HG02870 (cell line): Measurements from ENCODE around the gene NEU4.
"Not testable (repeated sequence)": the region's sequence is repeated elsewhere in the genome, so short reads cannot be mapped to it uniquely, and the experiment has no call there.

Experiments
- ATAC-seq: cut with Tn5 transposase; IDR thresholded peaks from one replicate; pipeline ENCODE4 v1.9.1; 2021; ENCODE audit warnings: mild to moderate bottlenecking, moderate library complexity; ENCODE audit not compliant: unreplicated experiment

NEU4 gene

DNA sequence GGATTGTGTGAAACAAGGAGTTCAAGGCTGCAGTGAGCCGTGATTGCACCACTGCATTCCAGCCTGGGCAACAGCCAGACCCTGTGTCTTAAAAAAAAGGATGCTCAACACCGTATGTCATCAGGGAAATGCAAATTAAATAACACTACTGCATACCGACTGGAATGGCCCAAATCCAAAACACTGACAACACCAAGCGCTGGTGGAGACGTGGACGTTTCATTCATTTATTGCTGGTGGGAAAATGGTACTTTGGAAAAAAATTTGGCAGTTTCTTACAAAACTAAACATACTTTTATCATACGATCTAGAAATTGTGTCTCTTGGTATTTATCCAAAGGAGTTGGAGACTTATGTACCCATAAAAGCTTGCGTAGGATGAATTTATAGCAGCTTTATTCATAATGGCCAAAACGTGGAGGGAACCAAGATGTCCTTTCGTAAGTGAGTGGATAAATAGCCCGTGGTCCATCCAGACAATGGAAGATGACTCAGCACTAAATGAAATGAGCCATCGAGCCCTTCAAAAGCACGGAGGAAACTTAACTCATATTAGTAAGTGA, 24.2 kb downstream of the NEU4 start:
- no peak for ATAC-seq

- ATAC-seq = not testable (repeated sequence)
These were observed 24.9 kb downstream of the NEU4 start for GRCh38 chr2:241833756-241834526.

DNA sequence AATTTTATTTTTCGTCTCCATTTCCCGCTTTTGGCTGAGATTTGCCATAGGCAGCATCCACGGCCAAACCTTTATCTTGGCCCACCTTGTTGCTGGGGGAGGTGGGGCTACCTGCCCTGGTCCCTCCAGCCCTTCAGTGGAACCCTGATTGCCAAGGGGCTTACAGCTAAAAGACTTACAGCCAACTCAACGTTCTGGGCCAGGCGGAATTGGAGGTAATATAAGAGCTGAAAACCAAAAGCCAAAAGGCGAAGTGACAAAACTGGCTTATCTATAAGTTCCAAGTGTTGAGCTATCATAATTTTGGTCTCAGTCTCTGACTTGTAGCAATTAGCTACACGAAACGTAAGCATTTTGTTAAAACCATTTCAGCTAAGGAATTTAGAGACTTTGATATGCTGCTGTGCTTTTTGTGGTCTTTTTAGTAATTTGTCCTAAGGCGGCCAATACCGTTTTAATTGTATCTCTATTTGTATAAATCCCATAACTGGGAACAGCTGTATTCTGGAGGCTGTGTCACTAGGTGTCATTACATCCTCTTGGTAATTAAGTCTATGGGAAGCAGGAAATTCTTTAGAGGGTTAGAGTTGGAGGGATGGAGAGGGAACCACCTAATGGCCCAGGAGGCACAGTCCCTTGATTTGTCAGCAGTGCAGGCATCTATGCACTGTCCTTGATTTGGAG, 25.7 kb downstream of the NEU4 start:
- ATAC-seq = no peak

- ATAC-seq = no peak
These were observed 26.6 kb downstream of the NEU4 start for GRCh38 chr2:241835611-241836010.

- no peak for ATAC-seq
These were observed 27.3 kb downstream of the NEU4 start for GRCh38 chr2:241836292-241836691.

DNA sequence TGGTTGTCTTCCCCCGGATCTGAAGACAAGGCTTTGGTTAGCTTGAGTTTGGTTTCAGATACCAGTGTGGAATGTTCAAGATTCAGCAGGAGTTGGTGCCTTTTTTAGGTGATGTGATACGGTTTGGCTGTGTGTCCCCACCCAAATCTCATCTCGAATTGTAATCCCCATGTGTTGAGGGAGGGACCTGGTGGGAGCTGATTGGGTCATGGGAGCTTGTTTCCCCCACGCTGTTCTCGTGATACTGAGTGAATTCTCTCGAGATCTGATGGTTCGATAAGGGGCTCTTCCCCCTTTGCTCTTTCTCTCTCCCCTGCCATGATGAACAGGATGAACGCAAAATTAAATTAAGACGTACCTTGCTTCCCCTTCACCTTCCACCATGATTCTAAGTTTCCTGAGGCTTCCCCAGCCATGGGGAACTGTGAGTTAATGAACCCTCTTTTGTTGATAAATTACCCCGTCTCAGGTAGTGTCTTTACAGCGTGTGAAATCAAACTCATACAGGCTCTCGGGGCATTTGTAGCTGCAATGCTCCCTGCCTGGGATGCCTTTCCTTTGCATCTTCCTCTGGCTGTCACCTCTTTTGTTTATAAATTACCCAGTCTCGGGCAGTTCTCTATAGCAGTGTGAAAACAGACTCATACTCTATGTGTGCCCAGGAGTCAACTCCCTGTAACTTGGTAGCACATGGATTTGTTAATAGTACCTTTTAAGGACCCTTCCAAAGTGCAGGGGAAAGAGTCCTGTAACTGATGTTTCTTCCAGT, 28.4 kb downstream of the NEU4 start:
- no peak for ATAC-seq

DNA sequence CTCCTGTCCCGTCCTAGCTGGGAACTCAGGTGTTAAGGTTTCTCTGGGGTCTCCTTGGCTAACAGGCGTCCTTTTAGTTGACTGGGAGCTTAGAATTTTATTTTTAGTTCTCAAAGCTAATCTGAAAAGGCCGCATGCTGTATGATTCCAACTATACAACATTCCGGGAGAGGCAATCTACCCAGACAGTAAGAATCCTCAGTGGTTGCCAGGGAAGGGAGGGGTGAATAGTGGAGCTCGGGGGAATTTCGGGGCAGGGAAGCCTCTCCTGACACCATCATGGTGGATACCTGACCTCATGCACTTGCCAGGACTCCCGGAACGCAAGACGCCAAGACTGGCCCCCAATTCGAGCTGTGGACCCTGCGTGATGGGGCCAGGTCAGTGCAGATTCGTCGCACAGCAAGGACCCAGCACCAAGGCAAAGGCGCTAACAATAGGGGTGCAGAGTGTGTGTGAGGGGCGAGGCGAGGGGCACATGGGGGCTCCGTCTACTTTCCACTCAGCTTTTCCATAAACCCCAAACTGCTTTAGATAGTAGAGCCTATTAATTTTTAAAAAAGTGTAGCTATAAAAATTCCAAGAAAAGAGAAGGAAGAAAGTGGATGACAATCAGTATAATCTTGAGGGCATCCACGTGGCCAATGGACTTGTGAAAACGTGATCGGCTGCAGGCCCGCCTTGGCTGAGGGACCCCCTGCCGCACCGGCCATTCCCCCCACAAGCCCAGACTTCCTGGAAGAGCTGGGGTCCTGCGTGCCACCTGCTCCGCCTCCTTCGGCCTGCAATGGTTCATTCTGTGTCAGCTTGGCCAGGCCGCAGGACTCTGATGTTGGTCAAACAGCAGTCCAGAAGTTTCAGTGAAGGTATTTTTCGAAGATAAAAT, 32.4 kb downstream of the NEU4 start:
- no peak for ATAC-seq

DNA sequence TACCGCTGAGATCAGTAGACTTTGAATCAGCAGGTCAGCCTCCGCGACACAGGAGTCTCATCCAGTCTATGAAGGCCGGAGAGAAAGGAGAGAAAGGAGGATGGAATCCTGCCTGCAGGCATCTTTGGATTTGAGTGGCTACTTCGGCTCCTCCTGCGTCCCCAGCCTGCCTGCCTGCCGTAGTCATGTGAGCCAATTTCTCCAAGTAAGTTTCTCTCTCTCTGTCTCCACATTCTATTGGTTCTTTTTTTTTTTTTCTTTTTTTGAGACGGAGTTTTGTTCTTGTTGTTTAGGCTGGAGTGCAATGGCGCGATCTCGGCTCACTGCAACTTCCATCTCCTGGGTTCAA, 33.0 kb downstream of the NEU4 start:
- ATAC-seq = no peak

- no peak for ATAC-seq
These were observed 33.7 kb downstream of the NEU4 start for GRCh38 chr2:241842620-241843211.

- ATAC-seq = no peak
These were observed 34.5 kb downstream of the NEU4 start for GRCh38 chr2:241843321-241844065.

DNA sequence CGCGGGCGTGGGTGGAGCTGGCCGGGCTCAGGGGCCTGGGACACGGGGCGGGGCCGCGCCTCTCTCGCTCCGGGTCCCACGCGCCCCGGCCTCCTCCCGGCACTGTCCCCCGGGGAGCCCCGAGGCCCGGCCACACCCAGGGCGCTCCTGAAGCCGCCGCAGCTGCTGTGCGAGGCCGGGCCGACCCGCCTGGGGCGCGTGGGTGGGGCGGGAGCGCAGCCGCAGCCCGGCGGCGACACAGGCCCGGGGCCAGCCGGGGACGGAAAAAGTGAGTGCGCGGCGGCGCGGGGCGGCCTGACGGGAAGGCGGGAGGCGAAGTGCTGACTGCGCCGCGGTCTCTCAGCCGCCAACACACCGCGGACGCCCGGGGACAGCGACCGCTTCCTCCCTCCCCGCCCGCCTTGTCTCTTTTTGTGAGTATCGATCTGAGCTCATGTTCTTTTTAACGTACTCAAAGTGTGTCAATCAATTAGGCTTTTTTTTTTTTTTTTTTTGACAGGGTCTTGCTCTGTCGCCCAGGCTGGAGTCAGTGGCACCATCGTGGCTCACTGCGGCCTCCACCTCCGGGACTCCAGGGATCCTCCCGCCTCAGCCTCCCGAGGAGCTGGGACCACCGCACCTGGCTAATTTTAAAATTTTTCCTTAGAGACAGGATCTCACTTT, 35.2 kb downstream of the NEU4 start:
- ATAC-seq = no peak

- no peak for ATAC-seq
These were observed 36.0 kb downstream of the NEU4 start for GRCh38 chr2:241844831-241845578.

DNA sequence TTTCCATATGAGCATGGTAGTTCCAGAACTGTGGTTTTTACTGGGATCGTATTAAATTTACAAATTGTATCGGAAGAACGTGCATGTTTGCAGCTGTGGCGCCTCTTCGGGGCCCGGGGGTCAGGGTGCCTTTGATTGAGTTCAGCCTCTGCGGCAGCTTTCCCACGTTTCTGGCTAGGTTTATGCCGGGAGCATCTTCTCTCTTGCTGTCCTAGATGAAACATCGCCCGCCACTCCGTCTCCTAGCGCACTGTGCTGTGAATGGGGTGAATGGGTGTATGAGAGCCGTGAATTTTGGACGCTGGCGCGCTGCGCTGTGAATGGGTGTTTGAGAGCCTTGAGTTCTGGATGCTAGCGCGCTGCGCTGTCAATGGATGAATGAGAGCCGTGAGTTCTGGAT, 37.4 kb downstream of the NEU4 start:
- ATAC-seq = no peak

GRCh38 chr2:241848761-241849615, 40.0 kb downstream of the NEU4 start:
- no peak for ATAC-seq

DNA sequence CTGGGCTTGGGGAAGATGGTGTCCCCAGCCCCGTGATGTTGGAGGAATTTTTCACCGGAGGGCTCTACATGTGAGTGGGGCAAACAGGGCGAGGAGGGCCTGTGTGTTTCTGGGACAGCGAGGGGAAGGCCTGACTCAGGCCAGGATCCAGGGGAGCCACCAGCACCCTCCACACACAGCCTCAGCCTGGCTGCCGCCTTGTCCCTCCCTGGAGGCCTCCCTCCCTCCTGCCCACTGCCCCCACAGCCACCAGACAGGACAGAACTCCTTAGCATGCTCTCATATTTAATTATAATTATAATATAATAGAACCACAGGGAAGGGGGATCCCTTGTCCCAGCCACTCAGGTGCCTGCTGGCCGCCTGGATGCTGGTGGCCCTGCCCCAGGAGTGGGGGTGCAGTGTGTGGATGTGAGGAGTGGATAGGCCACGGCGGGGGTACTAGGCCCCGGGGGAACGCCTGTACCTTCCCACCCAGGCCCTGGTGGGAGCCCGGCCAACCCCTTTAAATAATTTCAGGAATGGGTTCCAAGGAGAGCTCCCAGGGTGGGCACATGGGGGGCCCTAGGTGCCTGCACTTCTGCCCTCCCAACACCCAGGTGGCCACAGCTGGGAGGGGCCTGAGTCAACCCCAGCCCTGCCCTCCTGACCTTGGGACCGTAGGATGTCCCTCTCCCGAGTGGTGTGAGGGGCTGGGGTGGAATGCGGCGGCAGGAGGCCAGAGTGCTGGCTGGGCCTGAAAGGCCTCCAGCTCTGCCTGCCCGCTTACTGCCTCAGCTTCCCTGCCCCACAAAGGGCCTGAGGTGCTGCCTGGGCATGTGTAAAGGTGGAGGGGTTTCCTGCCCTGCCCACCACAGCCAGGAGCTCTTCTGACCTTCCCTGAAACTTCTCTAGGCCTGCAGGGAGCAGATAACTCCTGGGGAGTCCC, 40.9 kb downstream of the NEU4 start:
- no peak for ATAC-seq
